SK-N-SH (cell line): ENCODE results near the gene FAM25C.
"Not testable (repeated sequence)": the region's sequence is repeated elsewhere in the genome, so short reads cannot be mapped to it uniquely, and the experiment has no call there.

Experiments
- ELF1 ChIP-seq: IDR thresholded peaks from 2 replicates; pipeline ENCODE4 v1.4.0; 2012
- FOXJ3 ChIP-seq: sonication (generic); formaldehyde crosslinking; IDR thresholded peaks from 2 replicates; pipeline ENCODE4 v1.5.1; 2020; ENCODE audit warnings: mild to moderate bottlenecking, missing genetic modification reagents
- MXI1 ChIP-seq: IDR thresholded peaks from 2 replicates; pipeline ENCODE4 v1.6.1; 2012; ENCODE audit warnings: mild to moderate bottlenecking, low read depth, low read length, improper control_type of control experiment
- POLR2AphosphoS5 ChIP-seq: IDR thresholded peaks from 2 replicates; pipeline ENCODE4 v1.6.1; 2012; ENCODE audit warnings: low read depth, low read length
- RFX5 ChIP-seq: IDR thresholded peaks from 2 replicates; pipeline ENCODE4 v1.6.1; 2012; ENCODE audit warnings: mild to moderate bottlenecking, improper control_type of control experiment, low read length
- SIN3A ChIP-seq: IDR thresholded peaks from 2 replicates; pipeline ENCODE4 v1.6.1; 2012; ENCODE audit warnings: low read depth, mild to moderate bottlenecking, low read length, moderate library complexity, borderline replicate concordance
- SMC3 ChIP-seq: IDR thresholded peaks from 2 replicates; pipeline ENCODE4 v1.6.1; 2012; ENCODE audit warnings: low read depth, low read length, improper control_type of control experiment
- USF2 ChIP-seq: fragments of 150-350 bp; IDR thresholded peaks from 2 replicates; pipeline ENCODE4 v1.6.1; 2017; ENCODE audit warnings: antibody characterized with exemption, low read length, low read depth, borderline replicate concordance
- TF ChIP-seq, protein P1 (sequence below): fragments of 200-600 bp; sonication (generic); IDR thresholded peaks from 2 replicates; pipeline ENCODE4 v1.6.1; 2017; ENCODE audit warnings: antibody characterized with exemption, mild to moderate bottlenecking, moderate library complexity
- TF ChIP-seq, protein P2 (sequence below): IDR thresholded peaks from 2 replicates; pipeline ENCODE4 v1.6.1; 2012; ENCODE audit warnings: mild to moderate bottlenecking, low read depth, low read length, moderate library complexity

DNA sequence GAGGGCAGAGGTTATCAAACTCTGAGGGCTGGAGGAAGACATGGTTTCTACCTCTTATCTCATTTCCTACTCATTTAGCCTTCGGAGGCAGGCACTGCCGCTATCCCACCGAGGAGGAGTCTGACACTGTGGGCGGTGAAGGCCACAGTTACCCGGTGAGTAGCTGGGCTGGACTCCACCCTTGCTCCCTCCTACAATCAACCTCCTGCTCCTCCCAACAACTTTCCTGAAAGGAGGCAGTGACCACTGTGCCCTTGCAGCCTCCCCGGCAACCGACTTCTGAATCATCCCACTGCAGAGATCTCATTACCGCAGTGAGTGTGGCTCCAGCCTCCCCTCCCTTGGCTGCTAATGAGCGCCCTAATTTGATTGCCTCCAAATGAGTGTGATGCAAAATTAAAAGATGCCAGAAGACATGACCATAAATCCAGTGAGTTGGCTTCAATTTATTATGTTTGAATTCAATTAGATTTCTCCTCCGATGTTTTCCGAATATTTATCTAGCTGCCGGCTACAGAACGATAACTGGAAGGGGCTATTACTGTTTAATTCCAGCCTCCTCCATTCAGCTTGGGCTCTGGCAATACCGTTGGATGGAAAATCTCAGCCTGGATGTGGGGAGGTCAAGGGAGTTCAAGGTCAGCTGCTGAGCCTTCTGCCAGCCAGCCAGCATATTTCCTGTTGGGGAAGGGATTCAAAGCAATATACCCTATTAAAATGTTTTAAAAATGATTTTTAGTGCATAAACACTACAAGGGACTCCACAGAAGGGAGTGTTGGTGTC, 35.1 kb downstream of the FAM25C start:
- TF ChIP-seq, protein P1, sequence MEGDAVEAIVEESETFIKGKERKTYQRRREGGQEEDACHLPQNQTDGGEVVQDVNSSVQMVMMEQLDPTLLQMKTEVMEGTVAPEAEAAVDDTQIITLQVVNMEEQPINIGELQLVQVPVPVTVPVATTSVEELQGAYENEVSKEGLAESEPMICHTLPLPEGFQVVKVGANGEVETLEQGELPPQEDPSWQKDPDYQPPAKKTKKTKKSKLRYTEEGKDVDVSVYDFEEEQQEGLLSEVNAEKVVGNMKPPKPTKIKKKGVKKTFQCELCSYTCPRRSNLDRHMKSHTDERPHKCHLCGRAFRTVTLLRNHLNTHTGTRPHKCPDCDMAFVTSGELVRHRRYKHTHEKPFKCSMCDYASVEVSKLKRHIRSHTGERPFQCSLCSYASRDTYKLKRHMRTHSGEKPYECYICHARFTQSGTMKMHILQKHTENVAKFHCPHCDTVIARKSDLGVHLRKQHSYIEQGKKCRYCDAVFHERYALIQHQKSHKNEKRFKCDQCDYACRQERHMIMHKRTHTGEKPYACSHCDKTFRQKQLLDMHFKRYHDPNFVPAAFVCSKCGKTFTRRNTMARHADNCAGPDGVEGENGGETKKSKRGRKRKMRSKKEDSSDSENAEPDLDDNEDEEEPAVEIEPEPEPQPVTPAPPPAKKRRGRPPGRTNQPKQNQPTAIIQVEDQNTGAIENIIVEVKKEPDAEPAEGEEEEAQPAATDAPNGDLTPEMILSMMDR, result not testable (repeated sequence)
- not testable (repeated sequence) for TF ChIP-seq USF2; SIN3A; ELF1; SMC3; RFX5; FOXJ3 (CRISPR knock-in tag); POLR2AphosphoS5; MXI1
- TF ChIP-seq, protein P2, sequence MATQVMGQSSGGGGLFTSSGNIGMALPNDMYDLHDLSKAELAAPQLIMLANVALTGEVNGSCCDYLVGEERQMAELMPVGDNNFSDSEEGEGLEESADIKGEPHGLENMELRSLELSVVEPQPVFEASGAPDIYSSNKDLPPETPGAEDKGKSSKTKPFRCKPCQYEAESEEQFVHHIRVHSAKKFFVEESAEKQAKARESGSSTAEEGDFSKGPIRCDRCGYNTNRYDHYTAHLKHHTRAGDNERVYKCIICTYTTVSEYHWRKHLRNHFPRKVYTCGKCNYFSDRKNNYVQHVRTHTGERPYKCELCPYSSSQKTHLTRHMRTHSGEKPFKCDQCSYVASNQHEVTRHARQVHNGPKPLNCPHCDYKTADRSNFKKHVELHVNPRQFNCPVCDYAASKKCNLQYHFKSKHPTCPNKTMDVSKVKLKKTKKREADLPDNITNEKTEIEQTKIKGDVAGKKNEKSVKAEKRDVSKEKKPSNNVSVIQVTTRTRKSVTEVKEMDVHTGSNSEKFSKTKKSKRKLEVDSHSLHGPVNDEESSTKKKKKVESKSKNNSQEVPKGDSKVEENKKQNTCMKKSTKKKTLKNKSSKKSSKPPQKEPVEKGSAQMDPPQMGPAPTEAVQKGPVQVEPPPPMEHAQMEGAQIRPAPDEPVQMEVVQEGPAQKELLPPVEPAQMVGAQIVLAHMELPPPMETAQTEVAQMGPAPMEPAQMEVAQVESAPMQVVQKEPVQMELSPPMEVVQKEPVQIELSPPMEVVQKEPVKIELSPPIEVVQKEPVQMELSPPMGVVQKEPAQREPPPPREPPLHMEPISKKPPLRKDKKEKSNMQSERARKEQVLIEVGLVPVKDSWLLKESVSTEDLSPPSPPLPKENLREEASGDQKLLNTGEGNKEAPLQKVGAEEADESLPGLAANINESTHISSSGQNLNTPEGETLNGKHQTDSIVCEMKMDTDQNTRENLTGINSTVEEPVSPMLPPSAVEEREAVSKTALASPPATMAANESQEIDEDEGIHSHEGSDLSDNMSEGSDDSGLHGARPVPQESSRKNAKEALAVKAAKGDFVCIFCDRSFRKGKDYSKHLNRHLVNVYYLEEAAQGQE, result not testable (repeated sequence)
